HG02885 (cell line): ENCODE measurements around the gene EVA1C.
"Not testable (repeated sequence)": the region's sequence is repeated elsewhere in the genome, so short reads cannot be mapped to it uniquely, and the experiment has no call there.

Experiments
- ATAC-seq: cut with Tn5 transposase; IDR thresholded peaks from one replicate; pipeline ENCODE4 v1.9.1; 2021; ENCODE audit warnings: mild to moderate bottlenecking; ENCODE audit not compliant: unreplicated experiment, poor library complexity

The EVA1C gene

DNA sequence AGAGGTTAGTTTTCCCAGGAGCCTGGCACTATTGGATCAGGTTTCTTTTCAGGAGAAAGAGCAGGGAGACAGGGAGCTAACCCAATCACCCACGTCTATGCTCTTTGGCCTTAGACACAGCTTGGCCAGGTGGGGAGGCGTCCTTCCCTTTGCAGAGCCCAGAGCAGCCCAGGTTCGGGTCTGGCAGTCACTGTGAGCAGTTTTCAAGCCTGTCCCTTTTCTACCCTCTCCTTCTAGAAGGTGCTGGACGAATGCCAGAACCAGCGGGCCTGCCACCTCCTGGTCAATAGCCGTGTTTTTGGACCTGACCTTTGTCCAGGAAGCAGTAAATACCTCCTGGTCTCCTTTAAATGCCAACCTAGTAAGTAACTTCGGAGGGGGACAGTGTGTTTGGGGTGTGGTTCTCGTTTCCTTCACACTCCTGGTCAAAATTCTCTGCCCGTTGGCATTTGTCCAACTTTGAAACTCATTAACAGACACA, 44.9 kb downstream of the EVA1C start:
- no peak for ATAC-seq

GRCh38 chr21:32457962-32458361, 45.5 kb downstream of the EVA1C start:
- no peak for ATAC-seq

- no peak for ATAC-seq
These were observed 47.5 kb downstream of the EVA1C start for GRCh38 chr21:32459972-32460371.

DNA sequence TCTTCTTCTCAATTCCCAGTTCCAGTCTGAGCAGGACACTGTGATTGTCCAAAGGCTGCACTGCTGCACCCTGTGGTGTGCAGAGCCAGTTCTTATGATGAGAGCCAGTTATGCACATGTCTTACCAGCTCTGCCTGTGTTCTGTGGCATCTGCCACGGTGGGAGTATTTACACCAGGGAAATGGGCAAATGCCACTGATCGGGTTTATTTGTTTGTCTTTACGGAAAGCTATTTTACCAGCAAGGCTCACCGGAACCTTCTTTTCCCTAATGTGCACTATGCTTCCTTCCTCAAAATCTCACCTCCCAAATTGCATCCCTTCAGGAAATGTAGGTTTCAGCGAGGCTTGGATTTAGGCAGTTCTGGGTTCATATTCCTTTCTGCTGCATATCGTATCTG, 49.0 kb downstream of the EVA1C start:
- no peak for ATAC-seq

- not testable (repeated sequence) for ATAC-seq
These were observed 50.1 kb downstream of the EVA1C start for GRCh38 chr21:32462564-32462963.

DNA sequence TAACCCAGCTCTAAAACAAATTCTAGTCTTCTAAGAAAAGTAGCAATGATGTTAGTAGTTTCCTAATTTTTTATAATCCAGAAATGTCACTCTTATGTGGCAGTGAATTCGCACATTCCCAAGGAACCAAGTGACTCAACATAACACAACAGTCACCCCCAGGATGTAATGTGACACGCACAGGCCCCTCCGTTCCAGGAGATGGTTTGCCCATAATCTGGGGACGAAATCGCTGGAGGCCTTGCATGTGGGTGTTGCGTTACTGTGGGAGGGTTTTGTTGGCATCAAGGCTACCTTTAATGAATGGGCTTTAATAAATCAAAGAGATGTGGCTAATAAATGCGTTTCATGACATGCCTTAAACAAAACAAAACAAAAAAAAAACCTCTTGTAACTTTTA, 50.9 kb downstream of the EVA1C start:
- ATAC-seq: no peak

DNA sequence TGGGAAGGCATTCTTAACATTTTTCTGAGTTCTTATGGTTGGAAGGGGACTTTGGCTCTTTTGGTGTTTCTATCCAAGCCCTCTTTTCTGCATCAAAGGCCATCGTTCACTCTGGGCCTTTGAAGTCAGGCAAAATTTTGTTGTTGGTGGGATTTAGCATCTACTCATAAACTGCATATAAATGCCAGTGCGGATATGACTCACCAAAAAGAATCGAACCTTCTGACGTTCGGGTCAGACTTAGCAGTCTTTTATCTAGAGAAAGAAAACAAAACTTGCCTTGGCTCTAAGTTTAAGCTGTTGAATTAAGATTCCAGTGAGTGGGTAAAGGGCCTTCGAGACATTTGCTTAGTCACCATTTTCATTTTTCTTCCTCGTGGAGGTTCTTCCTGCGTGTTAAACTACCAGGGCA, 51.4 kb downstream of the EVA1C start:
- ATAC-seq: no peak

DNA sequence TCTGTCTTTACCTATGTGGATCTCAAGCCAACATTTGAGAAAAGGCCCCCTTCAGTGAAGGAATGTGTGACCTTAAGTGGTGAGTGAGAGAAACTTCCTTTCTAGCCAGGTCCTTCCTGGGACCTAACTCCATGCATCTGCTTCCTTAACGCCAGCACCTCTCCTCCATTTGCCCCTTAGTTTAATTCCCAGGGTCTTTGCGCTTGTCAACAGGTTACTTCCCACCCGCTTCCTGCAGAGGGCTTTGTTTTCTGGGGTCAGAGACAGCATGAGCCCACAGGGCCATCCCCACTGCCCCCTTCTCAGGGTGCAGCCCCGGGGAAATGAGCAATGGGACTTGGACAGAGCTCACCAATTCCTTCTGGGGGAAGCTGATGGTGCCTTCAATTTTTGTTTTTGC, 54.8 kb downstream of the EVA1C start:
- no peak for ATAC-seq

DNA sequence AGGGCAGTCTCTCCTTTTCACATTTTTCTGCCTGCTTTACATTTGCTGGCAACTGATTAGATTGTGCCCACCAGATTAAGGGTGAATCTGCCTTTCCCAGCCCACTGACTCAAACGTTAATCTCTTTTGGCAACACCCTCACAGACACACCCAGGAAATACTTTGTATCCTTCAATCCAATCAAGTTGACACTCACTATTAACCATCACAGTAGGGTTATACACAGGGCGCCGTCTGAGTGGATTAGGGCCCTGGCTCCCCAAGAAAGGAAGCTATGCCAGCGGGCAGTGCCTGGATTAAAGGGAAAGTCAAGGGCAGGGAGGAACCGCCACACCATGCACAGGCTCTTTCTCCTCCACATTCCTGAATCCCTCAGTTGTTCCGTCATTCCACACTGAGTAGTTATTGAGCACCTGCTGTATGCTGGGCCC, 56.2 kb downstream of the EVA1C start:
- no peak for ATAC-seq

DNA sequence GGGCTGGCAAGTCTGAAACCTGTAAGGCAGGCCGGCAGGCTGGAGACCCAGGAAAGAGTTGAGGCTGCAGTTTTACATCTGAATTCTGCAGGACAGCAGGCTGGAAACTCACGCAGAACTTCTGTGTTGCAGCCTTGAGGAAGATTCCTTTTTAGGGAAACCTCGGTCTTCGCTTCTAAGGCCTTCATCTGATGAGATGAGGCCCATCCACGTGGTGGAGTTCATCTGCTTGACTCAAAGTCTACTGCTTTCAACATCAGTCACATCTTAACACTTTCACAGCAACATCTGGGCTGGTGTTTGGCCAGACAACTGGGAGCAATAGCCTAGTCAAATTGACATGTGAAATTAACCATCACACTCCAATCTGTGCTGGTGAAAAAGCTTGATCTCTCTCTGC, 57.1 kb downstream of the EVA1C start:
- ATAC-seq: no peak

GRCh38 chr21:32470206-32470605, 57.7 kb downstream of the EVA1C start:
- ATAC-seq: no peak

DNA sequence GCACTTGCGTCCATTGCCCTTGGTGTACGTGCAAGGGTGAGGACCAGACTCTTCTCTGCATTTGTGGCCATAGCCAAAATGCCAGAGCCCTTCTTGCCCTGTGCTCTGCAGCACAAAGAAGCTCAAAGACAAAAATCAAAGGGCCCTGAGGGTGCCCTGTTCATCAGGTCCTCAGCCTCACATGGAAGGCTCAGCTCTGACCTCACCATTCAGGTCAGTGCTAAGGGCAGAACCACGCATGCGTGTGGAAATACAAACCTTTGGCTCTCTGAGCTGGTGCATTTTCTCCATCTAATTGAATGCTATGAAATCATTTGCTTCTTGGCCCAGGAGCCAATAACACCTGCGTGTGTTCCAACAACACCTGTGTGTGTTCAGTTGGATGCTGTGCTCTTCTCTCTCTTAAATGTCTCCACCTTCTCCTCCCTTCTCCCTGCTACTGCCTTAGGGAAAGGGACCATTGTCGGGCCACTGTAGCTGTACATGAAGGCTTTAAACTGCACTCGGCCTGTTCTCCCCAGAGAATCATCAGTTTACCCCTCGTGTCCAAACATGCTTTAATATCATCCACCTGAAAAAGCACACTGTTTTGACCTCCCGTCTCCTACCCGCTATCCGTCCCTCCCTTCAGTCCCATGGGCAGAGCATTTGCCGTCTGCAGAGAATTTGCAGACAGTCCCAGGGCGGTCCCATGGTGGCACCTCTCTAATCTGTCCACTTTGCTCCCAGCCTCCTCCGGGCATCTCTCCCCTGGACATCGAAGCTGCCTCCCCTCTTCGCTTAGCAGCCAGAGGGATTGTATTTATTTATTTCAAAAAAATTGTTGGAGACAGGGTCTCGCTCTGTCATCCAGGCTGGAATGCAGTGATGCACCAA, 60.6 kb downstream of the EVA1C start:
- ATAC-seq: no peak

DNA sequence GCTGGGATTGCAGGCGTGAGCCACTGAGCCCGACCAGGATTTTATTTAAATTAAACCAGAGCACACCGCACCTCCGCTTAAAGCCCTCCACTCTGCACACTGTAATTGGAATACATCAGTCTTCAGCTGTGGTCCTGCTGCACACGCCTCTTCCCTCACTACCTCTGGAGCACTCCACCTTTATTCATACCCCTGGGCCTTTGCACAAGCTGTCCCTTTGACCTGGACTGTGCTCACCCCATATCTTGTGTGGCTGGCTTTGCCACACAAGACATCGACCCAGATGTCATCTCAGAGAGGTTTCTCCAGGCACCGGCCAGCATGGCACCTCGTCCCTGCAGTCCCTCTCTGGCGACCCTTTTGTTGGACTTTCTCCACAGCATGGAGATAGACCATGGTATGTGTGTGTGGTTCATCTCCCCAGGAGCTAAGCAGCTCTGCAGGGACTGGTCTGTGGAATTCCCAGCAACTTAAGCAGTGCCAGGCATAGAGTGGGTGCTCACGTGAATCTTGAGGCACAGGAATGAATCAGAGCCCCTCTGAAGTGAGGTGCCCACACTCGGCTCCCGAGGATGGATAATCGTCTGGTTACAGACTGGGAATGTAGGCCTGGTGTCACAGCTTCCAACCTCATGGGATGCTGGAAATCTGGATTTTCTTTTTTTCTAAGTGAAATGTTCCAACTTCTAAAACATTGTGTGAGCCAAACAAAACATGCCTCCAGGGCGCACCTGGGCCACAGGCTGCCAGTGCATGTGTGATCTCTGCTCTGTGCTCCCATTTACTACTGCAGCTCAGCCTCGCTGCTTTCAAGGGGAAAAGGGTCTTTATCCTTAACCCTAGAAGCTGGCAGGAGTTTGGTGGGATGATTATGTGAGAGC, 61.9 kb downstream of the EVA1C start:
- ATAC-seq: no peak

- no peak for ATAC-seq
These were observed 62.8 kb downstream of the EVA1C start for GRCh38 chr21:32475162-32475812.

GRCh38 chr21:32476661-32477423, 64.3 kb downstream of the EVA1C start:
- ATAC-seq: no peak

- no peak for ATAC-seq
These were observed 64.9 kb downstream of the EVA1C start for GRCh38 chr21:32477424-32477745.

DNA sequence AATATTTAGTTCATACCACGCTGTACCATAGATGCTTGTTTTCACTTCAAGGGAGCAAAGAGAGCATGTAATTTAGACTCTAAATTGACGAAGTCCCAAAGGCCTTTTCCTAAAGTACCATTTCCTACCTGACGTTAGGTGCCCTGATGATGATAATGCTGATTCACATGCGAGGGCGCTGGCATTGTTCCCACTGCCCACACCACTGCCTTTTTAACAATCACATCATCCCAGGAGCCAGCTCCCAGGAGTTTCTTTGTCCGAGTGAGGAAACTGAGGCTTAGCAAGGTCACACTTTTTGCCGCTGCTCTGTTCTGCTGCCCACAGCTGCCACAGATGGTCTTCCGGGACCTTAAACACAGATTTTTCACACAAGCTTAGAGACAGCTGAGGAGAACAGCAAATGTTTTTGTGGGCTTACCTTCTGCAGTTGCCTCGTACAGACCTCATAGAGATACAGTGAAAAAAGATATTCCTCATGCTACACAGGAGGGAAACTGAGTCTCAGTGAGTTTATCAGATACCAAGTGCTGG, 69.4 kb downstream of the EVA1C start:
- ATAC-seq: no peak

GRCh38 chr21:32482565-32483292, 70.2 kb downstream of the EVA1C start:
- ATAC-seq: no peak

- ATAC-seq: no peak
These were observed 70.7 kb downstream of the EVA1C start for GRCh38 chr21:32483293-32483595.
